Nephron (organoid): ENCODE measurements around the gene PIKFYVE.

Source experiments
- H3K27ac Mint-ChIP-seq, 3 experiments: 2 replicates each; pipeline ENCODE4 v1.8.0; 2020; ENCODE audit warnings: mixed read lengths in 3 of 3, mild to moderate bottlenecking in 2 of 3, moderate library complexity in 1 of 3
- H3K27me3 Mint-ChIP-seq: 2 replicates; pipeline ENCODE4 v1.8.0; 2021; ENCODE audit warnings: low read depth, mild to moderate bottlenecking, moderate library complexity, mixed read lengths
- H3K36me3 Mint-ChIP-seq: 2 replicates; pipeline ENCODE4 v1.8.0; 2020; ENCODE audit warnings: low read depth, mixed read lengths
- H3K4me1 Mint-ChIP-seq: 2 replicates; pipeline ENCODE4 v1.8.0; 2020; ENCODE audit warnings: mixed read lengths
- H3K4me3 Mint-ChIP-seq, 3 experiments: 2 replicates each; pipeline ENCODE4 v1.8.0; 2020; ENCODE audit warnings: mild to moderate bottlenecking in 3 of 3, mixed read lengths in 3 of 3, moderate library complexity in 2 of 3
- H3K9me3 Mint-ChIP-seq: 2 replicates; pipeline ENCODE4 v1.8.0; 2020; ENCODE audit warnings: mixed read lengths
- TF ChIP-seq, protein P1 (sequence below), 3 experiments: fragments of 200-600 bp; sonication (generic); IDR thresholded peaks; one replicate each; pipeline ENCODE4 v1.5.0; 2021; ENCODE audit warnings: antibody characterized with exemption in 3 of 3; ENCODE audit not compliant: unreplicated experiment in 3 of 3

PIKFYVE gene

DNA sequence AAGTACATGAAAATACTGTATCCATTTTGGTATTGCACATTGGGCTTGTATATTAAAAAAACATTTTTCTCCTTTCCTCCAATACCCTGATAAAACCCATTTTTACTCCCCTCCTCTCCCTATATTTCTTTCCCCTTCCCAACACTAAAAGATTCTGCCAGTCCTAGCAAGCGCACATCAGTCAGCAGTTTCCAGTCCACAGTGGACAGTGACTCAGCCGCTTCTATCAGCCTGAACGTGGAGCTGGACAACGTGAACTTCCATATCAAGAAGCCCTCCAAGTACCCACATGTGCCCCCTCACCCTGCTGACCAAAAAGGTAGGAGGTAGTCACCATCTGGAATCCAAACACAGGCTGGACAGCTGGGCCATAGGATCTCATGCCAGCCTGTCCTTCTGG, 38.6 kb downstream of the PIKFYVE start:
- Mint-ChIP-seq H3K27me3 (no peaks in the 10 kb centered on the region), H3K36me3 (peaks cover 63% of the 10 kb centered on the region), H3K27ac (no peak overlapping the region), H3K4me1 (no peaks in the 10 kb centered on the region), H3K4me3 (no peak overlapping the region), H3K9me3 (no peaks in the 10 kb centered on the region)
- TF ChIP-seq, protein P1, sequence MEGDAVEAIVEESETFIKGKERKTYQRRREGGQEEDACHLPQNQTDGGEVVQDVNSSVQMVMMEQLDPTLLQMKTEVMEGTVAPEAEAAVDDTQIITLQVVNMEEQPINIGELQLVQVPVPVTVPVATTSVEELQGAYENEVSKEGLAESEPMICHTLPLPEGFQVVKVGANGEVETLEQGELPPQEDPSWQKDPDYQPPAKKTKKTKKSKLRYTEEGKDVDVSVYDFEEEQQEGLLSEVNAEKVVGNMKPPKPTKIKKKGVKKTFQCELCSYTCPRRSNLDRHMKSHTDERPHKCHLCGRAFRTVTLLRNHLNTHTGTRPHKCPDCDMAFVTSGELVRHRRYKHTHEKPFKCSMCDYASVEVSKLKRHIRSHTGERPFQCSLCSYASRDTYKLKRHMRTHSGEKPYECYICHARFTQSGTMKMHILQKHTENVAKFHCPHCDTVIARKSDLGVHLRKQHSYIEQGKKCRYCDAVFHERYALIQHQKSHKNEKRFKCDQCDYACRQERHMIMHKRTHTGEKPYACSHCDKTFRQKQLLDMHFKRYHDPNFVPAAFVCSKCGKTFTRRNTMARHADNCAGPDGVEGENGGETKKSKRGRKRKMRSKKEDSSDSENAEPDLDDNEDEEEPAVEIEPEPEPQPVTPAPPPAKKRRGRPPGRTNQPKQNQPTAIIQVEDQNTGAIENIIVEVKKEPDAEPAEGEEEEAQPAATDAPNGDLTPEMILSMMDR (IDR thresholded peaks at IDR 0.05; ENCODE audit: unreplicated experiment in 3 of 3) = no peak

DNA sequence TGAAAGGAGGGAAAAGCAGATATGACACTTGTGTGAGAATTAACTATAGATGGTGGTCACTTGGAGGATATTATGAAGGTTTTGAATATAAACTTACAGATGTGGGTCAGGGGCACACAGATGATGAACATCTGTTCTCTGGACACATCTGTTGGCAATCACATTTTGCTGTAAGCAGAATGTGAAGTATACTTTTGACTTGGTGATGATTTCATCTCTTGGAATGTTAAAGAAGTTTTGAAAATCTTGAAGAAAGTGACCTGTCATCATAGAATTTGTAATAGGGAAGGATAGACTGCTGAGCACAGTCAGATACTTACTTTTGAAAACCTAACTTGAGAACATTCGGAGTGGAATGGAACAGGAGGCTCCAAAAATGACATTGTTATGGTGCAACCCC, 40.2 kb downstream of the PIKFYVE start:
- TF ChIP-seq, protein P1 (IDR thresholded peaks at IDR 0.05; ENCODE audit: unreplicated experiment in 3 of 3) = no peak
- Mint-ChIP-seq H3K27ac (no peak overlapping the region), H3K4me3 (no peak overlapping the region), H3K9me3 (no peaks in the 10 kb centered on the region), H3K27me3 (no peaks in the 10 kb centered on the region), H3K4me1 (peaks cover 4% of the 10 kb centered on the region), H3K36me3 (peaks cover 52% of the 10 kb centered on the region)

DNA sequence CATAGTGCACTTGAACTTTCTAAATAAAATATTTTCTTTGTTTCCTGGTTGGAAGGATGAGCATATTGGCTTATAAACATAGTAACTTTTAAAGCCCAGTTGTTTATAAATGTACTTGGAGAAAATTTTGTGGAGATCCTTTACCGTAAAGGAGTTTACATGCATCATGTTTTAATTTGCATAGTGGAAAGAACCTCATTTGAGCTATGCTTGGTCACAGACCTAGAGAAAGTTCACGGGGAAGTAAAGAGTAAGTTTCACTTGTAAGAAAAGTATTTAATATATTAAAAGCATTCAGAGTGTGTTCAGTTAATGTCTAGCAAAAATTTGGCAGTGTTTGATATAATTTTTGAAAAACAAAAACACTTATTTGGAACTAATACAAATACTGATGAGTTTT, 45.3 kb downstream of the PIKFYVE start:
- TF ChIP-seq, protein P1 (IDR thresholded peaks at IDR 0.05; ENCODE audit: unreplicated experiment in 3 of 3) = no peak
- no peak overlapping the region for H3K4me3 Mint-ChIP-seq
- peaks cover 44% of the 10 kb centered on the region for H3K36me3 Mint-ChIP-seq
- no peaks in the 10 kb centered on the region for H3K27me3 Mint-ChIP-seq
- H3K4me1 Mint-ChIP-seq = peaks cover 13% of the 10 kb centered on the region
- no peak overlapping the region for H3K27ac Mint-ChIP-seq
- H3K9me3 Mint-ChIP-seq = peaks cover 4% of the 10 kb centered on the region

DNA sequence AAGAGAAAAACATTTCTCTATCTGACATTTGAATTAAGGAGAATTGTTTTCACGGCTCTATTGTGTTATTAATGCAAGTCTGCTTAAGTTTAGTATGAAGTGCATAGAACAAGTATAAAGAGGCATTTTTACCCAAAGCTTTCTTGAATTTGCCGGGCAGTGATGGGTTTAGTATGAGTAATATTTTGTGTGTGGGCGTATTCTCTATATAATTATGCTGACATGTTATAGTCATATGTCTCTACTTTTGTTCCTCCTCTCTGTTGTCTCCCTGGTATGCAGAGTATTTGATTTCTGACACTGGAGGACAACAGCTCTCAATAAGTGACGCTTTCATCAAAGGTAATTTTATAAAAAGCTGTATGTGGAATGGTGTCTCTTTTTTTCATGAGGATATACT, 45.9 kb downstream of the PIKFYVE start:
- Mint-ChIP-seq H3K27ac (peak overlapping the region in 1 of 3 experiments; percentile 29), H3K27me3 (no peaks in the 10 kb centered on the region), H3K9me3 (peaks cover 4% of the 10 kb centered on the region), H3K4me3 (no peak overlapping the region), H3K4me1 (peaks cover 13% of the 10 kb centered on the region), H3K36me3 (peaks cover 48% of the 10 kb centered on the region)
- TF ChIP-seq, protein P1 (IDR thresholded peaks at IDR 0.05; ENCODE audit: unreplicated experiment in 3 of 3) = no peak

DNA sequence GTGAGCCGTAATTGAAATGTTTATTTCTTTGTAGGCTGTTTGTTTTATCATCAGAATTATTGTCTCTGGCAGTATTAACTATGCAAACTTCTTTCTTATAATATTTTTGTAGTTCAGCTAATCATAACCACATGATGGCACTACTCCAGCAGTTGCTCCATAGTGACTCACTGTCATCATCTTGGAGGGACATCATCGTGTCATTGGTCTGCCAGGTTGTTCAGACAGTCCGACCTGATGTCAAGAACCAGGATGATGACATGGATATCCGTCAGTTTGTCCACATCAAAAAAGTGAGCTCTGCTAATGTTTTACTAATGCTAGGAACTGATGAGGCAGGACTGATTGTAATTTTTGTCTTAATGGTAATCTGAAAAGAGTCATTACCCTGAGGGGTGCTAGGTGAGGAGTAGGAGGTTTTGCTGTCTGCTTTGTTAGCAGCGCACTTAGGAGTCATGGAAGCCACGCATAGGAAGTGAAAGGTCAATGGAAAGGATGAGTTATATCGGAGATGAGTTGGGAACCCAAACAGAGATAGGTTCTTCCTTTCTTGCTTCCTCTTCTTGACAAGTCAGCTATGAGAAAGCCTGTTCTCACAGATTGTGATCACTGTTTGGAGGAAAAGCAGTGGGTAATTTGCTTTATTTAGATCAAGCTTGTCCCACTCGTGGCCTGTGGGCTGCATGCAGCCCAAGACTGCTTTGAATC, 49.2 kb downstream of the PIKFYVE start:
- Mint-ChIP-seq H3K4me3 (no peak overlapping the region), H3K9me3 (peaks cover 4% of the 10 kb centered on the region), H3K36me3 (peaks cover 55% of the 10 kb centered on the region), H3K4me1 (peaks cover 20% of the 10 kb centered on the region), H3K27ac (no peak overlapping the region), H3K27me3 (no peaks in the 10 kb centered on the region)
- TF ChIP-seq, protein P1 (IDR thresholded peaks at IDR 0.05; ENCODE audit: unreplicated experiment in 3 of 3) = no peak

DNA sequence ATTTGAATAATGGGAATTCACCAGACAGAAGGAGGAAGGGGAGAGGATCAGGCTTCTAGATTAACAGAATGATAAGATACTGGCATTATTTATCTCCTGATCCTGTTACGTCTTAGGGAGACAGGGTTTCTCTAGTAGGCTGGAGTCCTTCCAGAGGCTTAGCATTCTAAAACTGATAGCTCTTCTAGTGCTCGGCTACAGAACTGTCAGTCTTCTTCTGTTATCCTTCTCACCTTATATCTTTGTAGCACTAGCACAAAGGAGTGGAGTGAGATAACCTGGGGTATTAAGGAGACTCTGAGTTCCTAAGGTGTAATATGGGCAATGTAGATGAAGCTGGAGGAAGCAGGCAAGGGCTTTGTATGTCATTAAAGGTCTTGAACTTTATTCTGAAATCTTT, 52.1 kb downstream of the PIKFYVE start:
- peaks cover 4% of the 10 kb centered on the region for H3K9me3 Mint-ChIP-seq
- H3K27ac Mint-ChIP-seq = no peak overlapping the region
- TF ChIP-seq, protein P1 (IDR thresholded peaks at IDR 0.05; ENCODE audit: unreplicated experiment in 3 of 3) = no peak
- no peak overlapping the region for H3K4me3 Mint-ChIP-seq
- peaks cover 56% of the 10 kb centered on the region for H3K36me3 Mint-ChIP-seq
- H3K27me3 Mint-ChIP-seq = no peaks in the 10 kb centered on the region
- H3K4me1 Mint-ChIP-seq = peaks cover 6% of the 10 kb centered on the region
